AG10803 (cell line): ENCODE results near the gene FAM131C.

Experiments used
- DNase-seq: peaks from one replicate; pipeline ENCODE4 v3.0.0; 2010; ENCODE audit warnings: low read depth
- H3K4me3 ChIP-seq: 2 replicates; pipeline ENCODE4 v1.5.1; 2011; ENCODE audit warnings: mild to moderate bottlenecking, low read length, control low read depth
- TF ChIP-seq, protein P1 (sequence below): conservative IDR thresholded peaks from 2 replicates; pipeline ENCODE4 v1.5.1; 2011; ENCODE audit warnings: mild to moderate bottlenecking, low read length, control low read depth, inconsistent platforms

The FAM131C gene

DNA sequence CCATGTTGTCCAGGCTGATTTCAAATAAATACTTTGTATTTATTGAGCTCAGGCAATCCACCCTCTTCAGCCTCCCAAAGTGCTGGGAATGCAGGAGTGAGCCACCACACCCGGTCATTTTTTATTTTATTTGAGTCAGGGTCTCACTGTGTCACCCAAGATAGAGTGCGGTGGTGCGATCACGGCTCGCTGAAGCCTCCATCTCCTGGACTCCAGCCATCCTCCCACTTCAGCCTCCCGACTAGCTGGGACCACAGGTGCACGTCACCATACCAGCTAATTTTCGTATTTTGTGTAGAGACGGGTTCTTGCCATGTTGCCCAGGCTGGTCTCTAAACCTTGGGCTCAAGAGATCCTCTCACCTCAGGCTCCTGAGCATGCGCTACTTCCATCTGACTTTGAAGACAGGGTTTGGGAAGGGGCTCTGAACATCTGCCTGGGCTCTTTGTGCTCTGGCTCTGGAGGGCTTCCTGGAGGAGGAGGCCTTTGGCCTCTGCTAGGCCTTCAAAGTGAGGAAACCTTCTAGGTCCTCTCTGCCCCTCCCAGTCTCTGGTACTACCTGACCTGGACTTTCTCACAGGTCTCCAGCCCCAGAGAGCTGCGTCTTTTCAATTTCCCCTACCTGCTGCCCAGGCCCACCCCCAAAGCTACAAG lies 61.4 kb downstream of the FAM131C start:
- peak overlapping the region; percentile 31; the same call in 1 of the 2 replicates for H3K4me3 ChIP-seq
- DNase-seq = no peak
- TF ChIP-seq, protein P1, sequence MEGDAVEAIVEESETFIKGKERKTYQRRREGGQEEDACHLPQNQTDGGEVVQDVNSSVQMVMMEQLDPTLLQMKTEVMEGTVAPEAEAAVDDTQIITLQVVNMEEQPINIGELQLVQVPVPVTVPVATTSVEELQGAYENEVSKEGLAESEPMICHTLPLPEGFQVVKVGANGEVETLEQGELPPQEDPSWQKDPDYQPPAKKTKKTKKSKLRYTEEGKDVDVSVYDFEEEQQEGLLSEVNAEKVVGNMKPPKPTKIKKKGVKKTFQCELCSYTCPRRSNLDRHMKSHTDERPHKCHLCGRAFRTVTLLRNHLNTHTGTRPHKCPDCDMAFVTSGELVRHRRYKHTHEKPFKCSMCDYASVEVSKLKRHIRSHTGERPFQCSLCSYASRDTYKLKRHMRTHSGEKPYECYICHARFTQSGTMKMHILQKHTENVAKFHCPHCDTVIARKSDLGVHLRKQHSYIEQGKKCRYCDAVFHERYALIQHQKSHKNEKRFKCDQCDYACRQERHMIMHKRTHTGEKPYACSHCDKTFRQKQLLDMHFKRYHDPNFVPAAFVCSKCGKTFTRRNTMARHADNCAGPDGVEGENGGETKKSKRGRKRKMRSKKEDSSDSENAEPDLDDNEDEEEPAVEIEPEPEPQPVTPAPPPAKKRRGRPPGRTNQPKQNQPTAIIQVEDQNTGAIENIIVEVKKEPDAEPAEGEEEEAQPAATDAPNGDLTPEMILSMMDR = no peak

DNA sequence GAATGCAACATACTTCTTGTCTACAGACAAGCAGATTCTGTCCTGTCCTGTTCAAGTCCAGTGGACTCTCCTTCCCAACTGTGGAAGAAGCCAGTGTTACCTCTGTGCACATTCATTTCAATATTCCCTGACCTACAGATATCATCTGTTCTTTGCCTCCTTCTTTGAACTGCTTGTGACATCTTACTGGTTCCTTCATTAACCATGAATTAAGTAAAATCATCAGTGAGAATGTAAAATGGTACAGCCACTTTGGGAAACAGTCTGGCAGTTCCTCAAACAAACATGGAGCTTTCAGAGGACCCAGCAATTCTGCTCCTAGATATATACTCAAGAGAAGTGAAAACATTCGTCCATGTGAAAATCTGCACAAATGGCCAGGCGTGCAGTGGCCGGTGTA lies 62.6 kb downstream of the FAM131C start:
- TF ChIP-seq, protein P1 = no peak
- no peak for DNase-seq
- no peak overlapping the region for H3K4me3 ChIP-seq

DNA sequence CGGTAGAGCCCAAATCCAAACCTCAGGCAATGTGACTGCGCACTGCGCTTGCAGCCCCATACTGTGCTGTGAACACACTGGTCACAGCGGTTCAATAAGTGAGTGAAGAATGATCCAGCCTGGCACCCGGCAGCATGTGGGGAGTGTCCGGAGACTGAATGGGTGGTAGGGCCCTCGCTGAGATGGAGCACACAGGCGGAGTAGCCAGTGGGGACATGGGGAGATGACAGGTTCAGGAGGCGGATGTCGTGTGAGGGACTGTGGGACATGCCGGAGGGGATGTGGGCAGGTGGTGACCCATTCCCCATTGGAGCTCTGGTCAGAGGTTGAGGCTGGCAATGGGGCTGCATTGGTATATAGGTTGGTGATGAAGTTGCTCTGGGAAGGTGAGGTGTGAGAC lies 63.8 kb downstream of the FAM131C start:
- no peak overlapping the region for H3K4me3 ChIP-seq
- DNase-seq = no peak
- TF ChIP-seq, protein P1 = no peak

DNA sequence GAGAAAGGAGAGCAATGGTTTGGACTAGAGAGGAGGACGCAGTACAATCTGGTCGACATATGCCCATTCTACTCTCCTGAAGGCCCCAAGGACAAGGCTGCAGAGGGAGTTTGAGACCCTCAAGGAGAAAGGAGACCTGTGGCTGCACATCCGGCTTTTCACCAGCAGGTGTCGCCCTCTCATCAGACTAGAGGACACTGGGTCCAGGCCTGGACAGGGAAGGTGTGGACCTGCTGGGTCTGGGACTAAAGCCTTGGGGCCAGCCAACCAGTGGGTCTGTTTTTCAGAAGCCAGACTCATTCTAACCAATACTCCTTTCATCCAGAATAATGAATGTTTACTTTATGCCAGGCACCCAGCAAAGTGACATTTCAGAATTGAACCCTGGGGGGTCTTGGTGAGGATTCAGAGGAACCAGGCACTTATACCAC lies 64.4 kb downstream of the FAM131C start:
- DNase-seq = peak; percentile 58
- no peak overlapping the region for H3K4me3 ChIP-seq
- TF ChIP-seq, protein P1 = peak; percentile 96
